A172 (cell line): Measurements from ENCODE around the gene SLC36A4. TPM values are rescaled to one million over a fixed set of nuclear protein-coding genes. Genes with fewer than 3 reads are reported as not detected.
"Not testable (repeated sequence)": the region's sequence is repeated elsewhere in the genome, so short reads cannot be mapped to it uniquely, and the experiment has no call there.

Experiments
- DNase-seq: peaks from one replicate; pipeline ENCODE4 v3.0.0-alpha.2; 2015; ENCODE audit warnings: low spot score
- total RNA-seq: library from RNA; depleted of rRNA; stranded (reverse); fragments of >200 nt; shearing (Covaris generic); gene quantifications from 2 replicates; pipeline ENCODE4 v1.2.3, GENCODE V29; 2014; rRNA removed

SLC36A4 gene
- 11.8 TPM in 2 replicates for total RNA-seq

DNA sequence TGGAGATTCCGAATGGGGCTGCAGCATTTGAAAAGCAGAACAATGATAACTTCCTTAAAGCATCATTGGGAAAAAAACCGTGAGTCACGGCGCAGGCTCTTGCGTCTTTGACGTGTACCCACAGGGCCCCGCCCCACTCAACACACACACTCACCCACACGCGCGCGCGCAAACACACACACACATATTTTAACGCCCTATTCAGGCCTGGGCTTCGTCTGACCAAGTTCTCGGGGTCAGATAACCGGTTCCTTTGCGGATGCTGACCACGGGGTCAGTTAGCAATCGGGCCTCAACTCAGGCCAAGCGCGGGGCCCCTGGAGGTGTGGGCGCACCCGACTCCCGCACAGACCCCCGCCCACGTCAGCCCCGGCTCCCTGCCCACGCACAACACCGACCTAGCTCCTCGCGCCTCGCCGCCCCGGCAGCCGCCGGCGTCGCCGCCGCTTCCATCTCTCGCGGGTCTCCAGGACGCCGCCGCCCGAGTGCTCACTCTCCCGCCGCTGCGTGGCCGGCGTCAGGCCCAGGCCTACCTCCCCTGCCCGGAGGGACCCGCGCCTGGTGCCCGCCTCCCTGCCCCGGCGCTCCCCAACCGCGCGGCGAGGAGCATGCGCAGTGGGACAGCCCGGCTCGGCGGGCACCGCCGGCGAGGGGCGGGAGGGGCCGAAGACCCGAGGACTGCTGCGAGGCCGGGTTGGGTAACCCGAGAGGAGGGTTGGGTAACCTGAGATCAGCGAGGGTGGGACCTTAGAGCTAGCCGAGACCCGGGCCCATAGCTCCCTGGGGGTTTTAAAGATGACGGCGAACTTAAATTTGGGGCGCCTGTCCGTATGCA, at the start of gene SLC36A4:
TSS of gene SLC36A4 (minus strand) at position 612 of the 835 bp plus-strand sequence. CDS start at position 453, 159 bp downstream.
- peak; percentile 70 for DNase-seq

DNA sequence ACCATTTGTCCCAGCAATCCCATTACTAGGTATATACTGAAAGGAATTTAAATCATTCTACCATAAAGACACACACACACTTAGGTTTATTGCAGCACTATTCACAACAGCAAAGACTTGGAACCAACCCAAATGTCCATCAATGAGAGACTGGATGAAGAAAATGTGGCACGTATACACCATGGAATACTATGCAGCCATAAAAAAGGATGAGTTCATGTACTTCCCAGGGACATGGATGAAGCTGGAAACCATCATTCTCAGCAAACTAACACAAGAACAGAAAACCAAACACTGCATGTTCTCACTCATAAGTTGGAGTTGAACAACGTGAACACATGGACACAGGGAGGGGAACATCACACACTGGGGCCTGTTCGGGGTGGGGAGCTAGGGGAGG, 49.0 kb upstream of the SLC36A4 start:
- DNase-seq = not testable (repeated sequence)

- DNase-seq = no peak
Measured at GRCh38 chr11:93244018-93244417, 46.2 kb upstream of the SLC36A4 start.

GRCh38 chr11:93239966-93240365, 42.2 kb upstream of the SLC36A4 start:
- no peak for DNase-seq

DNA sequence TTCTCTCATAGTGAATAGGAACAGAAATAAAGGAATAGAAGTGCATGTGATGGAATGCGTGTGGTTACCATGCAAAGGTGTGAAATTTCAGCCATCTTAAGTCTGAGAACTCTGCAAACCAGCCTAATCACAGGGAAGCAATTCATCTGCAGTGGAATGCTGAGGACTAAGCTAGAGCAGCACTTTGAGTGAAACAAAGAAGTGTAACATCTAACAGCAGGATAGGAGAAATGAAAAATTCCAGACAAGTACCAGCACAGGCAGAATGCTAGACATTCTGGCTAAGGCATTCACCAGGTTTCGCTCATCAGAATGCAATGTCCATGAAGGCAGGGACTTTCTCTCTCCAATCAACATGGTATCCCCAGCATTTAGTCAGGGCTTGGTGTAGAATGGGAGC, 41.2 kb upstream of the SLC36A4 start:
- DNase-seq = no peak

GRCh38 chr11:93236741-93237675, 39.2 kb upstream of the SLC36A4 start:
- peak; percentile 31 for DNase-seq

- DNase-seq = peak; percentile 66
Measured at GRCh38 chr11:93234602-93235207, 36.9 kb upstream of the SLC36A4 start.

- no peak for DNase-seq
Measured at GRCh38 chr11:93229876-93230275, 32.1 kb upstream of the SLC36A4 start.

- peak; percentile 11 for DNase-seq
Measured at GRCh38 chr11:93225662-93226061, 27.9 kb upstream of the SLC36A4 start.

GRCh38 chr11:93221539-93221938, 23.7 kb upstream of the SLC36A4 start:
- no peak for DNase-seq

DNA sequence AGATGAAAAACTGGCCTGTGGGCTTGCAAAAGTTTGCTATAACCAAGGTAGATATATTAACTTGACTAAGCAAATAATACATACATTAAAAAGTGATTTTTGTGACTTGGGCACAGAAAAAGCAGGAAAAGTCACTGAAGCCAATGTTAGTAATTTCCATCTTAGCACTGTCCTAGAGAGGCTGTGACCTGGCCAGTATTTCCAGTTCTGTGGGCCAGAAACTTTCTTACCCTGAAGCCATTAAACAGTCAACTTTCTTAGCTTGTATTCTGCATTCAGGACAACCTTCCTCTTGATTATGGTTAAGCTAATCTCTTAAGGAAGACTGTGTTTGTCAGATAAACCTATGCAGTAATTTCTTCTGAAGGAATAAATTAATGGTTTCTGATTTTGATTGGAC, 22.3 kb upstream of the SLC36A4 start:
- no peak for DNase-seq

DNA sequence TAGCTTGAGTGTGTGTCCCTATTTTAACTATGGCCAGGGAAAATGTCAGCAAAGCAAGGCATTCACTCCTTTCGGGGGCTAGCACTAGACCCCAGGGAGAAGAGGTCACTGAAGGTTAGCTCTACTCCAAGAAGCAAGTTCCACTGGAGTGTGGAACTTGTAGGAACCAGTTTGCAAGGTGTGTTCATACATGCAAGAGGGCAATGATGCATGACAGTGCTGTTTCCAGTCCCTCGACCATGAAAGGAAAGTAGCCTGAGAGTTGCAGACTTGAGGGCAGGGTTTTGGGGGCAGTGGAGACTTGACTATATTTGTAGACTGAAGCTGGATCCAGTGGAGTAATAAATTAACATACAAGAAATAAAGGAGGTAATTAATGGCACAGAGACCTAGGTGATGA, 21.6 kb upstream of the SLC36A4 start:
- no peak for DNase-seq

GRCh38 chr11:93216511-93217101, 18.8 kb upstream of the SLC36A4 start:
- no peak for DNase-seq

- DNase-seq = no peak
Measured at GRCh38 chr11:93213622-93214021, 15.8 kb upstream of the SLC36A4 start.

DNA sequence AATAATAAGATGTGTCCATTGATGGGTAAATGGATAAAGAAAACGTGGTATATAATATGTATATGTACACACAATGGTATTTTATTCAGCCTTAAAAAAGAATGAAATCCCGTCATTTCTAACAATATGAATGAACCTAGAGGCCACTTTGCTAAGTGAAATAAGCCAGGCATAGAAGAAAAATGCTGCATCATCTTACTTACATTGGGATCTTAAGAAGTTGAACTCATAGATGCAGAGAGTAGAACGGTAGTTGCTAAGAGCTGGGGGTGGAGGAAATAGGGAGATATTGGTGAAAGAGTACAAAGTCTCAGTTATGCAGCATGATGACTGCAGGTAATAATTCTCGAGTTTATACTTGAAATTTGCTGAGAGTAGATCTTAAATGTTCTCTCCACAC, 14.3 kb upstream of the SLC36A4 start:
- no peak for DNase-seq

- DNase-seq = no peak
Measured at GRCh38 chr11:93209466-93209865, 11.7 kb upstream of the SLC36A4 start.

DNA sequence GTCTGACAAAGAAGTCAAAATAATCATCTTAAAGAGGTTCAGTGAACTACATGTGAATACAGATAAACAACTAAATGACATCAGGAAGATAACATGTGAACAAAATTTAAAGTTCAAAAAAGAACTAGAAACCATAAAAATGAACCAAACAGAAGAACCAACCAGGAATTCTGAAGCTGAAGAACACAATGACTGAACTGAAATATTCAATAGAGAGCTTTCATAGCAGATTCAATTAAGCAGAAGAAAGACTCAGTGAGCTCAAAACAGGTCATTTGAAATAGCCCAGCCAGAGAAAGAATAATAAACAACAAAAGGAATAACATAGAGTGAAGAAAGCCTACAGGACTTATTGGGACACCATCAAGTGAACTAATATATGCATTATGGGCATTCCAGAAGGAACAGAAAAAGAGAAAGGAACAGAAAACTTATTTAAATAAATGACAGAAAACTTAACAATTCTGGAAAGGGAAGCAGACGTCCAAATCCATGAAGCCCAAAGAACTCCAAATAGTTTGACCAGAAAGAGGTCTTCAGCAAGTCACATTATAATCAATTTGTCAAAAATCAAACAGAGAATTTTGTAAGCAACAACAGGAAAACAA, 11.0 kb upstream of the SLC36A4 start:
- DNase-seq = no peak

GRCh38 chr11:93199616-93200015, 1.8 kb upstream of the SLC36A4 start:
- no peak for DNase-seq

DNA sequence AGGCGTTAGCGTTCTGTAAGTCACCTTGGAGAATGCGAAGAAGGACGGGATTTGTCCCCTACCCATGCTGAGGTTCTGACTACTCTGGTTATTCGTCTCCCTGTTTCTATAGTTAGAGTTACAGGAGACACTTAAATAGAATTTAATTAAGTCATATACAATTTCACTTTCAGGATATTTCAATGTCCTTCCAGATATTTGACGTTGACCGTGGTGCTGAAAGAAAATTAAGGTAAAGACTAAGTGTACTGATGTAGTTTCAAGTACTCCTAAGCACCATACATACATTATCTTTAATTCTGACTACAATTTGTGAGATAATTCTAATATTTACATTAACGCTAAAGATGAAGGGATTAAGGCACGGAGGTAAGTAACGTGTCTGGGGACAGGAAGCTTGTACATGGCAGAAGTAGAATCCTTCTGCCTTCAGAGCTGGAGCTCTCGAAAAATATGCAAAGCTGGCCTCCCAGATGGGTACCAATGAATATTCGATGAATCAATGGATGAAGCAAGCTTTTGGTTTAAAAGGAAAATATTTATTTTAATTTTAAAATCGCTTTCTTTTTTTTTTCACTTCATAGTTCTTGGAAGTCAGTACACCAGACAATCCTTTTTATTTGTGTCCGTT, 539 bp upstream of the SLC36A4 start:
- DNase-seq = peak; percentile 11

GRCh38 chr11:93196816-93197379, 893 bp downstream of the SLC36A4 start:
- no peak for DNase-seq
